ENCODE results near the gene POLH. TPM values are rescaled to one million over a fixed set of nuclear protein-coding genes. Genes with fewer than 3 reads are reported as not detected.

The POLH gene
- total RNA-seq, 4 donors from 2014 or later, result 2.2 to 10.6 (median 7.0) TPM

Small RNA genes within 50 kb of the gene (small RNA-seq; reads per million reads assigned to genes)
- 0 reads per million in 4 donors for gene RF00426

Other genes starting within 250 kb of the POLH start
- 10 to 100 TPM; 13.0 to 17.5 (median 15.4) TPM for gene ZNF318, start 206.5 kb upstream of the POLH start, total RNA-seq
- 10 to 100 TPM; 28.0 to 56.9 (median 33.7) TPM for gene ABCC10, start 148.6 kb upstream of the POLH start, total RNA-seq
- 1 to 10 TPM in 1 of 4 donors, under 1 TPM in 1, not detected in 2; 0.95 to 1.1 TPM for gene DLK2, start 120.6 kb upstream of the POLH start, total RNA-seq
- gene TJAP1, start 98.6 kb upstream of the POLH start, total RNA-seq, result 10 to 100 TPM; 10.9 to 22.4 (median 17.9) TPM
- gene LRRC73, start 65.8 kb upstream of the POLH start, total RNA-seq, result under 1 TPM in 2 of 4 donors, not detected in 2; 0.60 to 0.96 TPM
- 100 to 1,000 TPM in 3 of 4 donors, 10 to 100 TPM in 1; 83.4 to 146 (median 103) TPM for gene YIPF3, start 59.3 kb upstream of the POLH start, total RNA-seq
- 10 to 100 TPM in 3 of 4 donors, 1 to 10 TPM in 1; 7.4 to 24.7 (median 15.5) TPM for gene POLR1C, start 59.1 kb upstream of the POLH start, total RNA-seq
- 10 to 100 TPM; 11.3 to 25.1 (median 17.6) TPM for gene XPO5, start 147 bp upstream of the POLH start, total RNA-seq
- gene GTPBP2, start 53.1 kb downstream of the POLH start, total RNA-seq, result 100 to 1,000 TPM in 1 of 4 donors, 10 to 100 TPM in 3; 83.7 to 115 (median 86.8) TPM
- gene MAD2L1BP, start 59.7 kb downstream of the POLH start, total RNA-seq, result 10 to 100 TPM in 3 of 4 donors, 1 to 10 TPM in 1; 10.0 to 61.0 (median 42.4) TPM
- not detected for gene RSPH9, start 68.9 kb downstream of the POLH start, total RNA-seq
- 10 to 100 TPM; 25.4 to 48.6 (median 40.3) TPM for gene MRPS18A, start 111.6 kb downstream of the POLH start, total RNA-seq
- gene VEGFA, start 194.0 kb downstream of the POLH start, total RNA-seq, result 100 to 1,000 TPM; 131 to 608 (median 203) TPM